Osteocyte (in vitro differentiated cells): ENCODE data around the gene S100B. TPM values are rescaled to one million over a fixed set of nuclear protein-coding genes. Genes with fewer than 3 reads are reported as not detected.

ENCODE experiments used
- DNase-seq: peaks from one replicate; pipeline ENCODE4 v3.0.0; 2021; ENCODE audit warnings: mixed read lengths; ENCODE audit not compliant: unreplicated experiment; ENCODE audit errors: extremely low spot score
- H3K27ac Mint-ChIP-seq: one replicate; pipeline ENCODE4 v1.8.0; 2021; ENCODE audit warnings: mild to moderate bottlenecking, mixed read lengths; ENCODE audit not compliant: unreplicated experiment
- H3K27me3 Mint-ChIP-seq: one replicate; pipeline ENCODE4 v1.8.0; 2021; ENCODE audit warnings: mixed read lengths; ENCODE audit not compliant: unreplicated experiment
- H3K36me3 Mint-ChIP-seq: one replicate; pipeline ENCODE4 v1.8.0; 2021; ENCODE audit warnings: mixed read lengths; ENCODE audit not compliant: unreplicated experiment
- H3K4me1 Mint-ChIP-seq: one replicate; pipeline ENCODE4 v1.8.0; 2021; ENCODE audit warnings: mixed read lengths; ENCODE audit not compliant: unreplicated experiment
- H3K4me3 Mint-ChIP-seq: one replicate; pipeline ENCODE4 v1.8.0; 2021; ENCODE audit warnings: mild to moderate bottlenecking, moderate library complexity, mixed read lengths; ENCODE audit not compliant: unreplicated experiment
- H3K9me3 Mint-ChIP-seq: one replicate; pipeline ENCODE4 v1.8.0; 2021; ENCODE audit warnings: mixed read lengths; ENCODE audit not compliant: unreplicated experiment
- CTCF ChIP-seq: fragments of 200-600 bp; sonication (generic); IDR thresholded peaks from 2 replicates; pipeline ENCODE4 v1.5.0; 2021; ENCODE audit warnings: antibody characterized with exemption, mild to moderate bottlenecking, moderate library complexity
- total RNA-seq: library from RNA; stranded (reverse); gene quantifications from 2 replicates; pipeline ENCODE4 v1.2.1, GENCODE V29; 2021

S100B gene
- total RNA-seq, 1 donor from 2014 or later = not detected

DNA sequence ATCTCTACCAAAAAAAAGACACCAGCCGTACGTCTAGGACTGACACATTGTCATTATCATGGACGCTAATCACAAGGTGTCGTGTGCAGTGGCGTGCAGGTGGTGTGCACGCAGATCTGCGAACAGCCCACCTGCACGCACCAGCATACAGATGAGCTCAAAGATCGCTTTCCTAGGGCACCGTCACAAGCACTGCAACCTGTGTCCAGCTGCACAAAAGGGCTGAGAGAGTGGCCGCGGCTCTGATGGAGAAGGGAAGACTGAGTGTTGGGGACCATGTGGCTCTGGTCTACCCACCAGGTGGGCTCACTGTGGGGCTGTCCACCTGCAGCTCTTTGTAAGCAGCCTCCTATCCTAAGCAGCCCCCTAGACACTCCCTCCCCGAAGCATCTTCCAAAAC lies 50.9 kb downstream of the S100B start:
- TF ChIP-seq CTCF = no peak
- no peaks in the 10 kb centered on the region for H3K27me3 Mint-ChIP-seq
- no peaks in the 10 kb centered on the region for H3K9me3 Mint-ChIP-seq
- no peaks in the 10 kb centered on the region for H3K4me1 Mint-ChIP-seq
- H3K36me3 Mint-ChIP-seq = peaks cover 24% of the 10 kb centered on the region
- H3K27ac Mint-ChIP-seq = no peak overlapping the region
- no peak for DNase-seq
- H3K4me3 Mint-ChIP-seq = no peak overlapping the region

- Mint-ChIP-seq H3K27me3 (no peaks in the 10 kb centered on the region), H3K4me1 (no peaks in the 10 kb centered on the region), H3K4me3 (no peak overlapping the region), H3K27ac (no peak overlapping the region), H3K36me3 (peaks cover 27% of the 10 kb centered on the region), H3K9me3 (no peaks in the 10 kb centered on the region)
- TF ChIP-seq CTCF = no peak
- no peak for DNase-seq
Measured at GRCh38 chr21:46552865-46553379, 52.0 kb downstream of the S100B start.

- TF ChIP-seq CTCF = no peak
- DNase-seq = no peak
- H3K9me3 Mint-ChIP-seq = no peaks in the 10 kb centered on the region
- H3K4me3 Mint-ChIP-seq = no peak overlapping the region
- H3K4me1 Mint-ChIP-seq = no peaks in the 10 kb centered on the region
- peaks cover 28% of the 10 kb centered on the region for H3K36me3 Mint-ChIP-seq
- no peaks in the 10 kb centered on the region for H3K27me3 Mint-ChIP-seq
- H3K27ac Mint-ChIP-seq = no peak overlapping the region
Measured at GRCh38 chr21:46552274-46552673, 52.6 kb downstream of the S100B start.

DNA sequence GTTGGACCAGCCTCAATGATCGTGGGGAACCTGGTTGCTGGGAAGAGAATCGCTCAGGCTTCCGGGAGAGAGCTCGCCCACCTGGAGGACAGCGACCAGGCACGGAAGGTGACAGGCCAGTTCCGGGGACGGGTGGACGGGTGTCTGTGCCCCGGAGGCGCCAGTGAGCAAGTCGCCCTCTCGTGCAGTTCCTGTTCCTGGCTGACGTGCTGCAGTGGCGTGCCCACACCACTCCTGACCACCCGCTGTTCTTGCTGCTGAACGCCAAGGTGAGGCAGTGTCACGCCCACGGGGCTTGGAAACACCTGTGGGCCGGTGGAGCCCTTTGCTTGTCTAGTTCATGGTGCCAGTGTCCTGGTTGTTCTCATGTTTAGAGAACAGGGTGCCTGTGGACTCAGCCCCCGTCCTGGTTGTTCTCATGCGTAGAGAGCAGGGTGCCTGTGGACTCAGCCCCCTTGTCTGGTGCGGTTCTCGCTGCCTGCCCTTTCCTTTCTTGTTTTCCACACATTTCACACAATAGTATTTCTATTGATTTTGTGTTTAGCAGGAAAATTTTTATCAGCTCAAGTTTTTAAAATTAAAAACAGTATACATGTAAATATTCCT lies 53.1 kb downstream of the S100B start:
- Mint-ChIP-seq H3K27ac (no peak overlapping the region), H3K9me3 (no peaks in the 10 kb centered on the region), H3K4me3 (no peak overlapping the region), H3K27me3 (no peaks in the 10 kb centered on the region), H3K36me3 (peaks cover 31% of the 10 kb centered on the region), H3K4me1 (no peaks in the 10 kb centered on the region)
- no peak for TF ChIP-seq CTCF
- no peak for DNase-seq

DNA sequence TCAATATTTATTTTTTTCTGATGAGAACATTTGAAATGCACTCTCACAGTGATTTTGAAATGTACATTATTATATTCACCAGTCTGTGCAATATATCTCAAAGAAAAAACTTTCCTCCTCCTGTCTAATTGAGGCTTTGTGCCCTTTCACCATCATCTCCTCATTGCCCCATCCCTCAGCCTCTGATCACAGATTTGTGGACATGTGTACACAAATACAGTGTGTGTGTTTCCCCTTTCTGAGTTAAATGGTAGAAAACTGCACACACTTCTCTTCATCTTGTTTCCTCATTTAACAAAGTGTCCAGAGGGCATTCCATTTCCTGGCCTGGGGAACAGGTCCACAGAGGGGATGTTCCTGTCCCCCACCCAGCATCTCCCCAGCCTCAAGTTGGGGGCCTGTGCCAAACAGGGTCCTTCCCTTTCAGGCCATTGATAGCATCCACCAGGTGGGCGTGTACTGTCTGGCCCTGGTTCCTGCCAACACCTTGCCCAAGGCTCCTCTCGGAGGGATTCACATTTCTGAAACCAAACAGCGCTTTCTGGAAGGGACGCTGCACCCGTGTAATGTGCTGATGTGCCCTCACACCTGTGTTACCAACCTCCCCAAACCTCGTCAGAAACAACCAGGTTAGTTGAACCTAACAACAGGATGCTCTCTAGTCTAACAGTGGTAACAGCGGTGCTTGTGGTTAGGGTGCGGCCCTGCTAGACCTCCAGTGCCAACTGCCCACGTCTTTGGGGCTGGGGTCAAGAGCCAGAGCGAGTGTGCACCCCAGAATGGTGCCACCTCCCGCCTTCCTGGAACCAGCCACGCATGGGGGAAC lies 54.6 kb downstream of the S100B start:
- Mint-ChIP-seq H3K27ac (no peak overlapping the region), H3K27me3 (no peaks in the 10 kb centered on the region), H3K36me3 (peaks cover 26% of the 10 kb centered on the region), H3K4me3 (no peak overlapping the region), H3K9me3 (no peaks in the 10 kb centered on the region), H3K4me1 (no peaks in the 10 kb centered on the region)
- no peak for TF ChIP-seq CTCF
- no peak for DNase-seq
